HepG2 (cell line): Measurements from ENCODE around the gene CCDC57. TPM values are rescaled to one million over a fixed set of nuclear protein-coding genes. Genes with fewer than 3 reads are reported as not detected.

Experiments used
- CREM ChIP-seq, 2 experiments: sonication (generic) in 1 of 2; formaldehyde crosslinking in 1 of 2; IDR thresholded peaks; 2 replicates each; pipeline versions ENCODE4 v1.4.0 to v1.6.1; 2016 to 2020; ENCODE audit warnings: antibody characterized with exemption in 1 of 2, mild to moderate bottlenecking in 1 of 2, missing genetic modification reagents in 1 of 2
- DRAP1 ChIP-seq: IDR thresholded peaks from 2 replicates; pipeline ENCODE4 v1.6.1; 2016; ENCODE audit warnings: missing genetic modification reagents, missing compliant biosample characterization
- EHMT2 ChIP-seq: fragments of 200-600 bp; sonication (generic); IDR thresholded peaks from 2 replicates; pipeline ENCODE4 v1.7.0; 2017; ENCODE audit warnings: antibody characterized with exemption, low read depth, low read length, borderline replicate concordance
- FOXO4 ChIP-seq: sonication (generic); formaldehyde crosslinking; conservative IDR thresholded peaks from 2 replicates; pipeline ENCODE4 v1.8.1; 2023; ENCODE audit warnings: missing genetic modification reagents
- KAT7 ChIP-seq: IDR thresholded peaks from 2 replicates; pipeline ENCODE4 v1.6.1; 2018; ENCODE audit warnings: borderline replicate concordance, missing compliant biosample characterization
- MAFK ChIP-seq, 2 experiments: IDR thresholded peaks in 1 of 2; conservative IDR thresholded peaks in 1 of 2; 2 replicates each; pipeline ENCODE4 v1.6.1; 2011; ENCODE audit warnings: improper control_type of control experiment in 2 of 2, low read length in 2 of 2
- MED13 ChIP-seq: sonication (generic); formaldehyde crosslinking; IDR thresholded peaks from 2 replicates; pipeline ENCODE4 v1.5.0; 2020; ENCODE audit warnings: missing genetic modification reagents
- MYNN ChIP-seq: sonication (generic); formaldehyde crosslinking; IDR thresholded peaks from 2 replicates; pipeline ENCODE4 v1.4.0; 2020; ENCODE audit warnings: mild to moderate bottlenecking, low read depth, missing genetic modification reagents
- NR0B2 ChIP-seq: sonication (generic); formaldehyde crosslinking; IDR thresholded peaks from 2 replicates; pipeline ENCODE4 v1.4.0; 2020; ENCODE audit warnings: mild to moderate bottlenecking, missing genetic modification reagents
- NR2F6 ChIP-seq, 2 experiments: IDR thresholded peaks; 2 replicates each; pipeline ENCODE4 v1.6.1; 2016; ENCODE audit warnings: antibody characterized with exemption in 1 of 2, mild to moderate bottlenecking in 1 of 2
- SP140L ChIP-seq: sonication (generic); formaldehyde crosslinking; IDR thresholded peaks from 2 replicates; pipeline ENCODE4 v1.4.0; 2020; ENCODE audit warnings: missing genetic modification reagents, borderline replicate concordance
- SP5 ChIP-seq: IDR thresholded peaks from 2 replicates; pipeline ENCODE4 v1.6.1; 2016; ENCODE audit warnings: low read depth, borderline replicate concordance
- TAF15 ChIP-seq: fragments of 200-400 bp; formaldehyde crosslinking; IDR thresholded peaks from one replicate; pipeline ENCODE4 v1.6.1; 2018; ENCODE audit warnings: mild to moderate bottlenecking, low read depth, low read length; ENCODE audit not compliant: poor library complexity, severe bottlenecking
- TFAP4 ChIP-seq: sonication (generic); IDR thresholded peaks from 2 replicates; pipeline ENCODE4 v1.6.1; 2016; ENCODE audit warnings: low read depth, borderline replicate concordance
- XBP1 ChIP-seq: sonication (generic); formaldehyde crosslinking; IDR thresholded peaks from 2 replicates; pipeline ENCODE4 v1.5.0; 2020; ENCODE audit warnings: missing genetic modification reagents
- YEATS2 ChIP-seq: sonication (generic); formaldehyde crosslinking; IDR thresholded peaks from 2 replicates; pipeline ENCODE4 v1.4.0; 2020; ENCODE audit warnings: missing genetic modification reagents, borderline replicate concordance
- ZGPAT ChIP-seq: IDR thresholded peaks from 2 replicates; pipeline ENCODE4 v1.6.1; 2016; ENCODE audit warnings: mild to moderate bottlenecking
- ZNF232 ChIP-seq: sonication (generic); formaldehyde crosslinking; IDR thresholded peaks from 2 replicates; pipeline ENCODE4 v1.4.0; 2020; ENCODE audit warnings: missing genetic modification reagents, borderline replicate concordance
- ZNF263 ChIP-seq: sonication (generic); formaldehyde crosslinking; IDR thresholded peaks from 2 replicates; pipeline ENCODE4 v1.4.0; 2020; ENCODE audit warnings: missing genetic modification reagents
- ZNF430 ChIP-seq: sonication (generic); formaldehyde crosslinking; IDR thresholded peaks from 2 replicates; pipeline ENCODE4 v1.9.0; 2021; ENCODE audit warnings: mild to moderate bottlenecking, missing genetic modification reagents
- ZNF547 ChIP-seq: sonication (generic); formaldehyde crosslinking; IDR thresholded peaks from 2 replicates; pipeline ENCODE4 v1.5.1; 2020; ENCODE audit warnings: mild to moderate bottlenecking, missing genetic modification reagents
- ZNF570 ChIP-seq: sonication (generic); formaldehyde crosslinking; IDR thresholded peaks from 2 replicates; pipeline ENCODE4 v1.4.0; 2020; ENCODE audit warnings: mild to moderate bottlenecking, missing genetic modification reagents, borderline replicate concordance
- polyA plus RNA-seq, 8 experiments: library from polyadenylated mRNA; depleted of rRNA in 3 of 8; stranded (reverse) in 7 of 8; unstranded in 1 of 8; fragments of >200 nt; fragmentation: Illumina TruSeq in 4 of 8; extraction: Trizol in 4 of 8; gene quantifications; 2 replicates each; pipeline versions ENCODE4 v1.2.1 to v1.2.3, GENCODE V29; 2011 to 2016; ENCODE audit warnings: low read depth in 4 of 8, missing spikeins in 1 of 8, mixed read lengths in 1 of 8; ENCODE audit not compliant: insufficient read depth in 1 of 8
- total RNA-seq, 5 experiments: library from RNA; depleted of rRNA; stranded (reverse); fragments of >200 nt; fragmentation: Illumina TruSeq; extraction: Trizol; gene quantifications; 2 replicates each; pipeline ENCODE4 v1.2.3, GENCODE V29; 2016; ENCODE audit warnings: low read depth in 1 of 5
- TF ChIP-seq, protein P1 (sequence below): sonication (generic); formaldehyde crosslinking; IDR thresholded peaks from 2 replicates; pipeline ENCODE4 v1.5.0; 2020; ENCODE audit warnings: mild to moderate bottlenecking, low read depth, missing genetic modification reagents, borderline replicate concordance

CCDC57 gene
- total and polyA plus RNA-seq, 2 of the 13 experiments (the other 11 are each of a cell fraction or from before 2014, with no cell fraction given): 59.3 to 59.9 TPM

GRCh38 chr17:82225368-82226029 lies 12.9 kb upstream of the CCDC57 start (continued):
- TF ChIP-seq ZNF263: peak; percentile 70
- no peak for TF ChIP-seq CREM (IDR thresholded peaks at IDR 0.05)
- no peak for TF ChIP-seq CREM (CRISPR knock-in tag; IDR thresholded peaks at IDR 0.05)
- TF ChIP-seq KAT7 (CRISPR knock-in tag): peak; percentile 46; the same call in 1 of the 2 replicates
- no peak for TF ChIP-seq ZNF570 (CRISPR knock-in tag)
- TF ChIP-seq MYNN (CRISPR knock-in tag): no peak
- 0 out of 2 replicates have a peak, but pooled peaks have one; percentile 17 for TF ChIP-seq TFAP4
- TF ChIP-seq, protein P1, sequence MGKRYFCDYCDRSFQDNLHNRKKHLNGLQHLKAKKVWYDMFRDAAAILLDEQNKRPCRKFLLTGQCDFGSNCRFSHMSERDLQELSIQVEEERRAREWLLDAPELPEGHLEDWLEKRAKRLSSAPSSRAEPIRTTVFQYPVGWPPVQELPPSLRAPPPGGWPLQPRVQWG (CRISPR knock-in tag): no peak
- TF ChIP-seq DRAP1: 0 out of 2 replicates have a peak, but pooled peaks have one; percentile 52
- TF ChIP-seq SP5: peak; percentile 84
- TF ChIP-seq MED13 (CRISPR knock-in tag): no peak
- 0 out of 2 replicates have a peak, but pooled peaks have one; percentile 8 for TF ChIP-seq NR2F6 (IDR thresholded peaks at IDR 0.05)
- TF ChIP-seq NR2F6 (CRISPR knock-in tag; IDR thresholded peaks at IDR 0.05): no peak; the same call in 1 of the 2 replicates
- TF ChIP-seq FOXO4 (CRISPR knock-in tag): no peak
- no peak for TF ChIP-seq XBP1 (CRISPR knock-in tag)
- no peak for TF ChIP-seq ZNF232 (CRISPR knock-in tag)
- TF ChIP-seq ZNF547: peak; percentile 47; the same call in 1 of the 2 replicates
- TF ChIP-seq TAF15: no peak
- no peak for TF ChIP-seq MAFK (conservative IDR thresholded peaks at IDR 0.05 in 1 of 2, IDR thresholded peaks at IDR 0.05 in 1 of 2; ENCODE audit: low read length in 2 of 2)
- no peak for TF ChIP-seq ZNF430 (CRISPR knock-in tag)
- no peak for TF ChIP-seq SP140L (CRISPR knock-in tag)
- TF ChIP-seq ZGPAT (CRISPR knock-in tag): peak; percentile 50; the same call in 1 of the 2 replicates
- no peak for TF ChIP-seq NR0B2 (CRISPR knock-in tag)
- no peak for TF ChIP-seq EHMT2
- TF ChIP-seq YEATS2 (CRISPR knock-in tag): no peak; the same call in 1 of the 2 replicates
